Hematopoietic multipotent progenitor cell (in vitro differentiated cells): Measurements from ENCODE around the gene TSC22D1. TPM values are rescaled to one million over a fixed set of nuclear protein-coding genes. Genes with fewer than 3 reads are reported as not detected.
"Not testable (repeated sequence)": the region's sequence is repeated elsewhere in the genome, so short reads cannot be mapped to it uniquely, and the experiment has no call there.

Experiments
- DNase-seq, 3 donors: peaks; one replicate each; pipeline ENCODE4 v3.0.0-alpha.2; 2011 to 2015; ENCODE audit warnings: low read depth in 2 of 3, low spot score in 2 of 3
- total RNA-seq: library from RNA; depleted of rRNA; stranded (reverse); fragments of >200 nt; gene quantifications from one replicate; pipeline ENCODE4 v1.2.3, GENCODE V29; 2012

Gene TSC22D1
- total RNA-seq, 1 donor: 144 TPM

- peak in 2 of 3 donors; percentile 22 to 30 for DNase-seq
Observed at GRCh38 chr13:44573790-44574465, 2.2 kb downstream of the TSC22D1 start.

- no peak for DNase-seq
Observed at GRCh38 chr13:44573071-44573470, 3.1 kb downstream of the TSC22D1 start.

GRCh38 chr13:44566601-44567000, 9.5 kb downstream of the TSC22D1 start:
- DNase-seq: no peak

- no peak for DNase-seq
Observed at GRCh38 chr13:44565881-44566280, 10.2 kb downstream of the TSC22D1 start.

DNA sequence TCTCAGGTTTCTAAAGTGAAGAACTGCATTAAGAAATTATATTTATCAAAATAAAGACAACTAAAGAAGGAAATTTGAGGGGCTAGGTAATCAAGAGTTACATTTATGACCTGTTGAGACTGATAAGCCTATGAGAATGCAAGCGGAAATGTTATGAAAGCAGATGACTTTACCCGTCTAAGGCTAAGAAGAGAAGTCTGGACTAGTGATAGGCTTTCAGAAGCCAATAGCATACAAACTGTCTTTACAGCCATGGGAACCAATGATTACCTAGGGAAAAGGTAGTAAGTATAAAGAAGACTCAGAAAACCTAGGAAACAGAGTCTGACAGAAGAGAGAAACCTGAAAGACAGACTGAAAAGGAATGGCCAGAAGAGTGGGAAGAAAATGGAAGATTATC, 11.2 kb downstream of the TSC22D1 start:
- DNase-seq: no peak

GRCh38 chr13:44562853-44563252, 13.3 kb downstream of the TSC22D1 start:
- DNase-seq: not testable (repeated sequence)

DNA sequence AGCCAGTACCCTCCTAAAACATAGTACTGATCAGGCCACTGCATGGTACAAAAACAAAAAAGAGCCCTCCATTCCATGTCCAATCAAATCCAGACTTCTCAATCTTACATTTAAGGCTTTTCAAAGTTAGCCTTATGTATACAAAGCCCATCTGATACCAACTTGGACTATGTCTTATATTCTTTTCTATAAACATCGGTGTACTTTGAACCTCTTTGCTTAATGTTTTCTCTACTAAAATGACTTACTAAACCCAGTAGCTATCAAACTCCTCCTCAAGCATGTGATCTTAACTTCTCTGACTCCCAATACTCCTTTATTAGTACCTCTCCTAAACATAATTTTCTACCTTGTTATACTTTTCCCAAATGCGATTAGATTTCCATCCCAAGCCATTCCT, 14.8 kb downstream of the TSC22D1 start:
- no peak for DNase-seq

- DNase-seq: no peak
Observed at GRCh38 chr13:44557986-44558385, 18.1 kb downstream of the TSC22D1 start.

- no peak for DNase-seq
Observed at GRCh38 chr13:44555207-44555606, 20.9 kb downstream of the TSC22D1 start.

DNA sequence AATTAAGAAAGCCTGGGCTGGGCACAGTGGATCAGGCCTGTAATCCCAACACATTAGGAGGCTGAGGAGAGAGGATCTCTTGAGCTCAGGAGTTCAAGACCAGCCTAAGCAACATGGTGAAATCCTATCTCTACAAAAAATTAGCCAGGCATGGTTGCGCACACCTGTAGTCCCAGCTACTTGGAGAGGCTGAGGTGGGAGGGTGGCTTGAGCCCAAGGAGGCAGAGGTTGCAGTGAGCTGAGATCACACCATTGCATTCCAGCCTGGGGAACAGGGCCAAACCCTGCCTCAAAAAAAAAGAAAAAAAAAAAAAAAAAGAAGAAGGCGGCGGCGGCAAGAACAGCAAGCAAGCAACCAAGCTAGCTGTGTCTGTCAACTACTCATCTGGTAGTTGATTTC, 26.7 kb downstream of the TSC22D1 start:
- no peak for DNase-seq

DNA sequence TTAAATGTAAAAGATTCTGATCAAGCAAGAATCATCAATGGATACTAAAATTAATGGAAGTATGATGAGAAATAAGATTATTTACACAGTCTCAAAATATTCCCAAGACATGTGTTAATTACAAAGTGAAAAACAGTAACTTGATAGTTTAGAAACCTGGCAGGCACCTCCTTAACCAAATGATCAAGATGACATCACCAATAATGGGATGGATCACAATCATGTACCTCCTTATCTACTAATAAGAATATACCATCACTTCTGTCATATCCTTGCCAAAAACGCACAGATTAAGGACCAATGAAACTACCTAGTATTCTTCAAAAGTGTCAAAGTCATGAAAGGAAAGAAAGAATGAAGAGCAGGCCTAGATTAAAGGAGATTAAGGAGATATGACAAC, 30.0 kb downstream of the TSC22D1 start:
- no peak for DNase-seq

DNA sequence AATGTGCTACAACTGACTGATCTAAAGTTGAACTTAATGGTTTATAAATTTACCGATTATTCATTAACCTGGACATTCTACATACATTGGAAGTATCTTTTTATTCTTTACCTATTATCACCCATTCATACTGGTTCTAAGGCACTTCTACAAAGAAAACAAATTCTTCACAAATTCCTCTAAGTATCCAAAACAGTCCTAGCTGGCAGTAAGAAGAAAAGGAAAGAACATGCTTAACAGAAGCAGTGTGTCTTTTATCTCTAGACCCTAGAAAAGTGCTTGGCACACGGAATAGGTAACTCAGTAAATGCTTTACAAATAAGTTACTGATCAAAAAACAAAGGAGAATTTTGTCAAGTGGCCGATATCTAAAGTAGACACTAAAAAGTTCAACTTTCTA, 32.8 kb downstream of the TSC22D1 start:
- no peak for DNase-seq

- DNase-seq: peak in 1 of 3 donors; percentile 11
Observed at GRCh38 chr13:44542361-44542760, 33.8 kb downstream of the TSC22D1 start.

- no peak for DNase-seq
Observed at GRCh38 chr13:44541601-44542000, 34.5 kb downstream of the TSC22D1 start.

GRCh38 chr13:44540761-44541434, 35.2 kb downstream of the TSC22D1 start:
- no peak for DNase-seq

GRCh38 chr13:44537248-44537647, 38.9 kb downstream of the TSC22D1 start:
- DNase-seq: no peak

DNA sequence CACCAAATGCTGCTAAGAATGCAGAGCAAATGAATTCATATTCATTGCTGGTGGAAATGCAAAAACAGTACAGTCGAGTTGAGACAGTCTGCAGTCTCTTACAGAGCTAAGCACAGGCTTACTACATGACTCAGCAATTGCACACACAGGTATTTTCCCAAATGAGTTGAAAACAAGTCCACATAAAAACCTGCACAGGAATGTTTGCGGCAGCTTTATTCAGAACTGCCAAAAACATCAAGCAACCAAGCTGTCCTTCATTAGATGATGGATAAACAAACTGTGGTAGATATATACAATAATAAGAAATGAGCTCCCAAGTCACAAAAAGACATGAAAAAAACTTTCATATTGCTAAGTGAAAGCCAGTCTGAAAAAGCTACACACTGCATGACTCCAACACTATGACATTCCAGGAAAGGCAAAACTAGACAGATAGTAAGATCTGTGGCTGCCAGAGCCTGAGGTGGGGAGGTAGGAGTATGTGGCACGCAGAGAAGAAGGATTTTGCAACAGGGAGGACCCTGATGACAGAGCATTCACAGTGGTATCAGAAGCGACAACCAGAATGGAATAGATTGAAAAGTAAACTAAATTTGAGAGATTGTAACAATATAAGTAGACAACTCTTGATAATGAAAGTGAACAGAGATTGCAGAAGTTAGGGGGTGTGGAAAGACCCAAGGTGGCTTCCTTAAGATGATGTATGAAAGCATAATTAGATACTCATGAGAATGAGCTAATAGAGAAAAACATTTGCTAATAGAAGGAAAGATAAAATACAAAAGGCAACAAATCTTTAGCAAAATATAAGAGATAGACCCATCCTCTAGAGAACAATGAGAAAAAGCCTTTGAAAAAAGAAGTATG, 52.7 kb downstream of the TSC22D1 start:
- DNase-seq: peak in 2 of 3 donors; percentile 22 to 28

GRCh38 chr13:44519642-44520041, 56.5 kb downstream of the TSC22D1 start:
- DNase-seq: no peak

- no peak for DNase-seq
Observed at GRCh38 chr13:44516771-44517170, 59.4 kb downstream of the TSC22D1 start.

GRCh38 chr13:44514278-44514677, 61.9 kb downstream of the TSC22D1 start:
- DNase-seq: no peak

DNA sequence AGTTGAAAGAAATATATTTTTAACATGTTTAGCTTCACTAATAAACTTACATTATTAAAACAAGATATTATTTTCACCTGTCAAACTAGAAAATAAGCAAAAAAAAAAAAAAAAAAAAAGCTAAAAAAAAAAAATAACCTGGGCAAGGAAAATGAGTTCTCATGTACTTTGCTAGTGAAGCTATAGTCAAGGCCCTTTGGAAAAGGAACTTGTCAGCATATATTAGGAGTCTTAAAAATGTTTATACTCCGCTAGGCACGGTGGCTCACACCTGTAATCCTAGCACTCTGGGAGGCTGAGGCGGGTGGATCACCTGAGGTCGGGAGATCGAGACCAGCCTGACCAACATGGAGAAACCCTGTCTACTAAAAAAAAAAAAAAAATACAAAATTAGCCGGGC, 66.3 kb downstream of the TSC22D1 start:
- not testable (repeated sequence) for DNase-seq
